Kidney (tissue), 14 donors: ENCODE measurements around the gene CHST13. TPM values are rescaled to one million over a fixed set of nuclear protein-coding genes. Genes with fewer than 3 reads are reported as not detected.

Experiments
- DNase-seq, 5 donors: peaks; one replicate each; pipeline ENCODE4 v3.0.0-alpha.2; 2013 to 2020
- FAIRE-seq: peaks from 2 replicates; lab custom pipeline; 2012; peaks lifted over from hg19 to GRCh38; lab: Jason Lieb, UNC
- H3K27ac ChIP-seq, 2 donors: one replicate each; pipeline ENCODE4 v1.7.0; 2013; ENCODE audit warnings: low read depth in 2 of 2, low read length in 2 of 2, inconsistent platforms in 1 of 2
- H3K27me3 ChIP-seq: one replicate; pipeline ENCODE4 v1.7.1; 2013; ENCODE audit warnings: low read length, inconsistent platforms; ENCODE audit not compliant: control insufficient read depth, insufficient read depth
- H3K36me3 ChIP-seq, 3 donors: one replicate each; pipeline versions ENCODE4 v1.7.0 to v1.7.1; 2013; ENCODE audit warnings: low read length in 3 of 3, control low read depth in 1 of 3, inconsistent platforms in 1 of 3; ENCODE audit not compliant: insufficient read depth in 3 of 3, control insufficient read depth in 2 of 3
- H3K4me1 ChIP-seq, 3 donors: one replicate each; pipeline versions ENCODE4 v1.7.0 to v1.7.1; 2013; ENCODE audit warnings: low read length in 3 of 3, inconsistent platforms in 1 of 3, low read depth in 1 of 3; ENCODE audit not compliant: control insufficient read depth in 2 of 3, insufficient read depth in 2 of 3
- H3K4me3 ChIP-seq, 3 donors: one replicate each; pipeline versions ENCODE4 v1.7.0 to v1.8.1; 2013; ENCODE audit warnings: low read length in 3 of 3, control low read depth in 1 of 3, inconsistent platforms in 1 of 3
- H3K9ac ChIP-seq, 3 donors: one replicate each; pipeline versions ENCODE4 v1.7.0 to v1.7.1; 2013; ENCODE audit warnings: low read length in 3 of 3, control low read depth in 1 of 3, inconsistent platforms in 1 of 3
- H3K9me3 ChIP-seq, 3 donors: one replicate each; pipeline versions ENCODE4 v1.7.0 to v1.7.1; 2013; ENCODE audit warnings: low read length in 3 of 3, control low read depth in 1 of 3, inconsistent platforms in 1 of 3; ENCODE audit not compliant: control insufficient read depth in 2 of 3, insufficient read depth in 1 of 3
- intact Hi-C: fragments of 100-400 bp; cut with DNase I; formaldehyde crosslinking; loops from one replicate; pipeline ENCODE4 v1.11.1; 2022
- polyA plus RNA-seq: library from polyadenylated mRNA; stranded (reverse); fragments of 350-450 nt; fragmentation: Illumina TruSeq; extraction: RNeasy Lipid Tissue Mini Kit (QIAGEN cat#74804); gene quantifications from one replicate; pipeline ENCODE4 v1.2.3, GENCODE V29; 2014; ENCODE audit warnings: low read depth, low replicate concordance; ENCODE audit not compliant: insufficient read depth
- total RNA-seq: library from RNA; stranded (reverse); fragmentation: NEBNext Ultra II Directional; extraction: Animal tissue kit (Norgen Biotek cat#: 25700); gene quantifications from one replicate; pipeline ENCODE4 v1.2.1, GENCODE V29; 2021
- TF ChIP-seq, protein P1 (sequence below): IDR thresholded peaks from 3 replicates; pipeline ENCODE4 v1.5.1; 2012; ENCODE audit warnings: mild to moderate bottlenecking, moderate library complexity, borderline replicate concordance; ENCODE audit not compliant: insufficient read depth; ENCODE audit errors: extremely low read depth
- donor health status: control.
- donor health status: control.
- donor health status: control.
- donor health status: control.
- donor health status: control.
- donor health status: DM: yes; HTN: yes; CAD: no.
- donor health status: Normal renal cell carcinoma (clear cell type).

The CHST13 gene
- total and polyA plus RNA-seq, 2 donors from 2014 or later, result 3.3 to 7.0 TPM

DNA sequence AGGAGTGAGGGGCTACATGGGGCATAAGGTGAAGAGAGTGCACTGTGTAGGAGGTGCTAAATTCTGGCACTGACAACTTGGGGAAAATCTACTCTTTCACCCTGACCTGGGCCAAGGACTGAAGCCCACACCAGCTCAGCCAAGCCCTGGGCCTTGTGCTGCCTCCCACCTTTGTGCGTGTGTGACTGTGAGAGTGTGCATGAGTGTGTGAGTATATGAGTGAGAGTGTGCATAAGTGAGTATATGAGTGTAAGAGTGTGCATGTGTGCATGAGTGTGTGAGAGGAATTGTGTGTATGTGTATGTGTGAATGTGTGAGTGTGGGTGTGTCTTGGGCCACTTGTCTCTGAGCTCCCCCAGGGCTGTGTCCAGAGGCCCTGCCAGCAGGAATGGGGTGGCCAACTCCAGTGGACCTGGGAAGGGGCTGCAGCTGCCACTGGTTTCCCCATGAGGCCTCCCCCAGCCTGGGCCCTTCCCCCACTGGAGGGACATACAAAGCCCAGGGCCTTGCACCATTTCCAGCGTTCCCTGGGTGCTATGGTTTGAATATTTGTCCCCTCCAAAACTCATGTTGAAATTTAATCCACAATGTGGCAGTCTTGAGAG lies 19.6 kb downstream of the CHST13 start:
- TF ChIP-seq, protein P1, sequence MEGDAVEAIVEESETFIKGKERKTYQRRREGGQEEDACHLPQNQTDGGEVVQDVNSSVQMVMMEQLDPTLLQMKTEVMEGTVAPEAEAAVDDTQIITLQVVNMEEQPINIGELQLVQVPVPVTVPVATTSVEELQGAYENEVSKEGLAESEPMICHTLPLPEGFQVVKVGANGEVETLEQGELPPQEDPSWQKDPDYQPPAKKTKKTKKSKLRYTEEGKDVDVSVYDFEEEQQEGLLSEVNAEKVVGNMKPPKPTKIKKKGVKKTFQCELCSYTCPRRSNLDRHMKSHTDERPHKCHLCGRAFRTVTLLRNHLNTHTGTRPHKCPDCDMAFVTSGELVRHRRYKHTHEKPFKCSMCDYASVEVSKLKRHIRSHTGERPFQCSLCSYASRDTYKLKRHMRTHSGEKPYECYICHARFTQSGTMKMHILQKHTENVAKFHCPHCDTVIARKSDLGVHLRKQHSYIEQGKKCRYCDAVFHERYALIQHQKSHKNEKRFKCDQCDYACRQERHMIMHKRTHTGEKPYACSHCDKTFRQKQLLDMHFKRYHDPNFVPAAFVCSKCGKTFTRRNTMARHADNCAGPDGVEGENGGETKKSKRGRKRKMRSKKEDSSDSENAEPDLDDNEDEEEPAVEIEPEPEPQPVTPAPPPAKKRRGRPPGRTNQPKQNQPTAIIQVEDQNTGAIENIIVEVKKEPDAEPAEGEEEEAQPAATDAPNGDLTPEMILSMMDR, result no peak
- Histone ChIP-seq H3K27ac (no peak overlapping the region), H3K9ac (no peak overlapping the region), H3K4me1 (peaks cover 0 to 3% (median 3%) of the 10 kb centered on the region in 3 donors), H3K36me3 (no peaks in the 10 kb centered on the region), H3K27me3 (peaks cover 5% of the 10 kb centered on the region), H3K4me3 (no peak overlapping the region), H3K9me3 (no peaks in the 10 kb centered on the region)
- DNase-seq, result peak in 2 of 5 donors; percentile 5 to 40
- no peak for FAIRE-seq
- intact Hi-C loops, result no loop called here

DNA sequence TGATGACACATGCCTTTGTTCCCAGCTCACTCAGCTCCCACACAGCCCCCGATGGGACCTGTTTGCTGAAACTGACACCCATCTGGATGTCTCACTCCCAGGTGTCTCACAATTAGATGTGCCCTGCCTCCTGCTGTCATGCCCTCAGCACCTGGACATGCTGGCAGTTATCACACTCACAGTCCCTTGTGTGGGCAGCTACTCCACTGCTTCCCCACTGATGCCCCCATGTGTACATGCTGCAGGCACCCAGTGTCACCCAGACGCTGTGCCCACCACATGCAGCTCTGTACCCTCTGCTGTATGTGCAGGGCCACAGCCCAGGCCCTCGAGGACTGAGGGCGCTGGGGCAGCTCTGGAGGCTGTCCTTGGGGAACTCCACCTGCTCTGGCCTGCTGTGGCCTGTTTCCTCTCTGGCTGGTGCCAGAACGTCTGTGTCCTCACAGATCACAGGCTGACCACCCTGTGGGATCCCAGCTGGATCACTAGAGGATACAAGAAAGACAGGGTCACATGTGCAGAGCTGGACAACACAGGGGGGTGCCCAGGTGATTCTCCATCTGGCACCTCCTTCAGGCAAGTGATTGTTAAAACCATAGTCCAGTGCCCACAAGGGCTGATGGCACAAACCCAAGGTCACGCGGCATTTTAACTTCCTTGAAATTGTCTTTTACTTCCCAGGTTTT lies 20.8 kb downstream of the CHST13 start:
- H3K27ac ChIP-seq, result no peak overlapping the region
- no peak overlapping the region for H3K4me3 ChIP-seq
- no peak for FAIRE-seq
- no peaks in the 10 kb centered on the region for H3K9me3 ChIP-seq
- peaks cover 0 to 3% (median 3%) of the 10 kb centered on the region in 3 donors for H3K4me1 ChIP-seq
- H3K27me3 ChIP-seq, result peaks cover 5% of the 10 kb centered on the region
- peak in 3 of 5 donors; percentile 8 to 51 (median 14) for DNase-seq
- TF ChIP-seq, protein P1, result no peak
- no peaks in the 10 kb centered on the region for H3K36me3 ChIP-seq
- no peak overlapping the region for H3K9ac ChIP-seq
- intact Hi-C loops, result no loop called here

DNA sequence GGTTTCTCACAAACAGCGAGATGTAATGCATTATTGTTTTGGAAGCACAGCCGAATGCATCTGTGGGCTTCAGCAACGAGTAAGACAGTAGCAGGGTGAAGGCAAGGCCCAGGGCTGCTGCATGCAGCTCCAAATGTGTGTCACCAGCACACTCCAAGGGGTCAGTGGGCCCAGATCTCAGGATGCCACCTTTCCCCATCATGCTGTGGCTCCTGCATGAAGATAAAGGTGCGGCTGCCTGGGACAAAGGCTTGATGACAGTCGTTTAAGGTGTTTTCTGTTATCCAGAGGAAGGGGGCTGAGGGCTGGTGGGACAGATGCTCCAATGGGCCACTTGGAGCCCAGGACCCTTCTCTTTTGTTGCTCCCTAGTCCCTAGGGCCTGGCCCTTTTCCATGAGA lies 21.6 kb downstream of the CHST13 start:
- FAIRE-seq, result no peak
- TF ChIP-seq, protein P1, result no peak
- no peak overlapping the region for H3K27ac ChIP-seq
- intact Hi-C loops, result no loop called here
- H3K4me1 ChIP-seq, result peaks cover 0 to 2% (median 1%) of the 10 kb centered on the region in 3 donors
- no peak overlapping the region for H3K9ac ChIP-seq
- no peak overlapping the region for H3K4me3 ChIP-seq
- H3K9me3 ChIP-seq, result no peaks in the 10 kb centered on the region
- peak in 2 of 5 donors; percentile 5 to 27 for DNase-seq
- H3K36me3 ChIP-seq, result no peaks in the 10 kb centered on the region
- H3K27me3 ChIP-seq, result peaks cover 2% of the 10 kb centered on the region
